Effector CD4-positive, alpha-beta T cell (primary cell): ENCODE results near the gene PTPN7.
"Not testable (repeated sequence)": the region's sequence is repeated elsewhere in the genome, so short reads cannot be mapped to it uniquely, and the experiment has no call there.

Experiments used
- DNase-seq: peaks from one replicate; pipeline ENCODE4 v3.0.0-alpha.2; 2020

PTPN7 gene

GRCh38 chr1:202189001-202189790, 28.8 kb upstream of the PTPN7 start:
- DNase-seq, result peak; percentile 79

- DNase-seq, result no peak
Measured at GRCh38 chr1:202187697-202188407, 27.4 kb upstream of the PTPN7 start.

GRCh38 chr1:202187041-202187671, 26.8 kb upstream of the PTPN7 start:
- DNase-seq, result no peak

- no peak for DNase-seq
Measured at GRCh38 chr1:202186327-202186726, 25.9 kb upstream of the PTPN7 start.

GRCh38 chr1:202184750-202185460, 24.5 kb upstream of the PTPN7 start:
- DNase-seq, result peak; percentile 58

- no peak for DNase-seq
Measured at GRCh38 chr1:202182040-202182877, 21.9 kb upstream of the PTPN7 start.

GRCh38 chr1:202181586-202181985, 21.2 kb upstream of the PTPN7 start:
- no peak for DNase-seq

GRCh38 chr1:202180751-202181139, 20.3 kb upstream of the PTPN7 start:
- not testable (repeated sequence) for DNase-seq

- DNase-seq, result no peak
Measured at GRCh38 chr1:202179828-202180750, 19.7 kb upstream of the PTPN7 start.

- no peak for DNase-seq
Measured at GRCh38 chr1:202176949-202177927, 16.8 kb upstream of the PTPN7 start.

GRCh38 chr1:202173993-202174392, 13.6 kb upstream of the PTPN7 start:
- DNase-seq, result no peak

GRCh38 chr1:202172015-202172355, 11.6 kb upstream of the PTPN7 start:
- no peak for DNase-seq

- DNase-seq, result no peak
Measured at GRCh38 chr1:202171292-202172014, 11.1 kb upstream of the PTPN7 start.

- DNase-seq, result no peak
Measured at GRCh38 chr1:202170726-202171125, 10.3 kb upstream of the PTPN7 start.

GRCh38 chr1:202168861-202169260, 8.5 kb upstream of the PTPN7 start:
- DNase-seq, result no peak

- DNase-seq, result no peak
Measured at GRCh38 chr1:202167708-202168415, 7.5 kb upstream of the PTPN7 start.

- not testable (repeated sequence) for DNase-seq
Measured at GRCh38 chr1:202167054-202167453, 6.7 kb upstream of the PTPN7 start.
